Tibial artery (tissue), 4 donors: ENCODE results near the gene STK10.

Source experiments
- DNase-seq, 2 donors: peaks; one replicate each; pipeline ENCODE4 v3.0.0-alpha.2; 2019
- H3K27ac ChIP-seq, 2 donors: fragments of 200-600 bp; sonication (generic) in 1 of 2; 1 replicate in 1 of 2; 2 replicates in 1 of 2; pipeline ENCODE4 v1.5.1; 2018 to 2019; ENCODE audit warnings: mild to moderate bottlenecking in 1 of 2
- H3K27me3 ChIP-seq, 2 donors: fragments of 200-600 bp; sonication (generic) in 1 of 2; one replicate each; pipeline versions ENCODE4 v1.5.1 to v1.6.0; 2016 to 2019
- H3K36me3 ChIP-seq, 3 donors: fragments of 200-600 bp; sonication (generic) in 2 of 3; one replicate each; pipeline ENCODE4 v1.5.1; 2016 to 2019; ENCODE audit warnings: mild to moderate bottlenecking in 2 of 3
- H3K4me1 ChIP-seq, 4 donors: fragments of 200-600 bp; sonication (generic) in 2 of 4; 1 replicate in 3 of 4; 2 replicates in 1 of 4; pipeline ENCODE4 v1.5.1; 2016 to 2019
- H3K4me3 ChIP-seq, 2 donors: fragments of 200-600 bp; sonication (generic) in 1 of 2; 1 replicate in 1 of 2; 2 replicates in 1 of 2; pipeline ENCODE4 v1.5.1; 2018 to 2019; ENCODE audit warnings: mild to moderate bottlenecking in 2 of 2
- H3K9me3 ChIP-seq, 3 donors: fragments of 200-600 bp; sonication (generic) in 1 of 3; one replicate each; pipeline ENCODE4 v1.5.1; 2016 to 2019
- intact Hi-C: fragments of 100-400 bp; cut with DNase I; formaldehyde crosslinking; loops from one replicate; pipeline ENCODE4 v1.15.0; 2023; ENCODE audit warnings: low total_unique reads
- TF ChIP-seq, protein P1 (sequence below), 2 experiments: fragments of 200-600 bp in 1 of 2; fragments of 450-650 bp in 1 of 2; IDR thresholded peaks; one replicate each; pipeline ENCODE4 v1.5.1; 2017 to 2019; ENCODE audit warnings: antibody characterized with exemption in 2 of 2, mild to moderate bottlenecking in 1 of 2, moderate library complexity in 1 of 2

Gene STK10

DNA sequence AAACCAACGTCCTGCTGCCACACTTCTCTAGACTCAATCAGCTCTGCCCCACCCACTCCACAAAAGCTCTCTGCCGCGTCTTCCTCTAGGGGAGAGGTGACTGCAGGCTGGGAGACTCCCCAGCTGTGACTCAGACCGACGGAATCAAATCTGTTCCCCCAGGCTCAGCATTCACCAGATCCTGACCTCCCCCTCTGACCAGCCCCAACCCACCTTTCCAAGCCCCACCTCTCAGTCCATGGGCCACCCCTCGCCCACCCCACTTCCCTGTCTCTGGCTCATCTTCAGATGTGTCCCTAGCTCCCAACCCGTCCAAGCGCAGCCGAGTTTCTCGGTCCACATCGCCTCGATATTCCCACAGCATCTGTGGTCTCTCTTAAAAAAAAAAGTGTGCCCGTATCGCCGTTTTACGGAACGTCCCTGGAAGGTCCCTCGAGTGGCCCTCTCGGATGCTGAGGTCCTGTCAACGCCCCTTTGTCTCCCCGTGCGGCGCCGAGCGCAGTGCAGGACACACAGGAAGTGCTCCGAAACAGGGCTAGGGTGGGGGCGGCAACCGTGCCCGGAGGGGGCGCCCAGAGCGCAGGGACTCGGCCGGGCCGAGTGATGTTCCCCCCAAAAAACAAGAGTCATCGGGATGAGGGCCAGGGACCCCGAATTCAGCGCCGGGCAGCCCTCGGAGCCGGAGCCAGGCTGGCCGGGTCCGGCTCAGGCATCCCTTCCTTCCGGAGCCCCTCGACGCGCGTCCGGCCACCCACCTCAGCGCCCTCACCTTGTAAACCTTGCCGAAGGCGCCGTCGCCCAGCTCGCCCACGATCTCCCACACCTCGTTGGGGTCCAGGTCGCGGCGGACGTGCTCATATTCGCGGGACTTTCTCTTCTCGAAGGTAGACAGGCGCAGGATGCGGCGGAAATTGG is 649 bp downstream of the STK10 start:
- DNase-seq, result peak in 1 of 2 donors; percentile 62
- Histone ChIP-seq H3K36me3 (no peaks in the 10 kb centered on the region), H3K27ac (peak overlapping the region; percentile 82 to 92), H3K27me3 (no peaks in the 10 kb centered on the region), H3K4me1 (peaks cover 0 to 14% (median 8%) of the 10 kb centered on the region in 4 donors), H3K4me3 (peak overlapping the region; percentile 87 to 94), H3K9me3 (no peaks in the 10 kb centered on the region)
- intact Hi-C loops, result loop anchor here (1.0 to 5.0 kb wide), 2 partner anchors 80 to 95 kb away; partner anchors contain the start of gene UBTD2
- TF ChIP-seq, protein P1, sequence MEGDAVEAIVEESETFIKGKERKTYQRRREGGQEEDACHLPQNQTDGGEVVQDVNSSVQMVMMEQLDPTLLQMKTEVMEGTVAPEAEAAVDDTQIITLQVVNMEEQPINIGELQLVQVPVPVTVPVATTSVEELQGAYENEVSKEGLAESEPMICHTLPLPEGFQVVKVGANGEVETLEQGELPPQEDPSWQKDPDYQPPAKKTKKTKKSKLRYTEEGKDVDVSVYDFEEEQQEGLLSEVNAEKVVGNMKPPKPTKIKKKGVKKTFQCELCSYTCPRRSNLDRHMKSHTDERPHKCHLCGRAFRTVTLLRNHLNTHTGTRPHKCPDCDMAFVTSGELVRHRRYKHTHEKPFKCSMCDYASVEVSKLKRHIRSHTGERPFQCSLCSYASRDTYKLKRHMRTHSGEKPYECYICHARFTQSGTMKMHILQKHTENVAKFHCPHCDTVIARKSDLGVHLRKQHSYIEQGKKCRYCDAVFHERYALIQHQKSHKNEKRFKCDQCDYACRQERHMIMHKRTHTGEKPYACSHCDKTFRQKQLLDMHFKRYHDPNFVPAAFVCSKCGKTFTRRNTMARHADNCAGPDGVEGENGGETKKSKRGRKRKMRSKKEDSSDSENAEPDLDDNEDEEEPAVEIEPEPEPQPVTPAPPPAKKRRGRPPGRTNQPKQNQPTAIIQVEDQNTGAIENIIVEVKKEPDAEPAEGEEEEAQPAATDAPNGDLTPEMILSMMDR (IDR thresholded peaks at IDR 0.05), result no peak

DNA sequence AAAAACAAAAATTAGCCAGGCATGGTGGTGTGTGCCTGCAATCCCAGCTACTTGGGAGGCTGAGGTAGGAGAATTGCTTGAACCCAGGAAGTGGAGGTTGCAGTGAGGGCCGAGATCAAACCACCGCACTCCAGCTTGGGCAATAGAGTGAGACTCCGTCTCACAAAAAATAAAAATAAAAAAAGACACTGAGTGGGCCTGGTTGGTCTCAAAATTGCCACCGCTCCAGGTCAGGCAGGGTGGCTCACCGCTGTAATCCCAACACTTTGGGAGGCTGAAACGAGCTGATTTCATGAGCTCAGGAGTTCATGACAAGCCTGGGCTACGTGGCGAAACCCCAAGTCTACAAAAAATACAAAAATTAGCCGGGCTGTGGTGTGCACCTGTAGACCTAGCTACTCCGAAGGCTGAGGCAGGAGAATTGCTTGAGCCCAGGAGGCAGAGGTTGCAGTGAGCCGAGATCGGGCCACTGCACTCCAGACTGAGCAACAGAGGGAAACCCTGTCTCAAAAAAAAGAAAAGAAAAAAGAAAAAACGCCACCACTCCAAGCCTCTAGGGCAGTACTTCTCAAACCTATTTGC is 1.8 kb downstream of the STK10 start:
- Histone ChIP-seq H3K4me1 (peaks cover 0 to 14% (median 8%) of the 10 kb centered on the region in 4 donors), H3K27me3 (no peaks in the 10 kb centered on the region), H3K36me3 (no peaks in the 10 kb centered on the region), H3K9me3 (no peaks in the 10 kb centered on the region), H3K4me3 (peak overlapping the region in 1 of 2 donors; percentile 87), H3K27ac (no peak overlapping the region)
- TF ChIP-seq, protein P1 (IDR thresholded peaks at IDR 0.05), result no peak
- no peak for DNase-seq
- intact Hi-C loops, result loop anchor here (5.0 kb wide), 1 partner anchor 96 kb away; the partner anchor contains the start of gene UBTD2

DNA sequence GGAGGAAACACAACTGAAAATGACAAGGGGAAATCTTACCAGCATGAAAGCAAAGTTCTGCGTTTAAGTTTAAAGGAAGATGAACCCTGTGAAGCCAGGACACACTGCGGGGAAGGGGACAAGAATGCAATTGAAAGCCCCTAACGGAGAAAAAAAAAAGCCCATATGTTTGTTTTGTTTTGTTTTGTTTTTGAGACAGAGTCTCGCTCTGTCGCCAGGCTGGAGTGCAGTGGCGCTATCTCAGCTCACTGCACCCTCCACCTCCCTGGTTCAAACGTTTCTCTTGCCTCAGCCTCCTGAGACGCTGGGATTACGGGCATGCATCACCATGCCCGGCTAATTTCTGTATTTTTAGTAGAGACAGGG is 2.9 kb downstream of the STK10 start:
- TF ChIP-seq, protein P1 (IDR thresholded peaks at IDR 0.05), result no peak
- intact Hi-C loops, result loop anchor here (5.0 kb wide), 1 partner anchor 97 kb away; the partner anchor contains the start of gene UBTD2
- Histone ChIP-seq H3K9me3 (no peaks in the 10 kb centered on the region), H3K4me3 (no peak overlapping the region), H3K4me1 (peaks cover 0 to 14% (median 8%) of the 10 kb centered on the region in 4 donors), H3K27me3 (no peaks in the 10 kb centered on the region), H3K27ac (peak overlapping the region in 1 of 2 donors; percentile 8), H3K36me3 (no peaks in the 10 kb centered on the region)
- no peak for DNase-seq

DNA sequence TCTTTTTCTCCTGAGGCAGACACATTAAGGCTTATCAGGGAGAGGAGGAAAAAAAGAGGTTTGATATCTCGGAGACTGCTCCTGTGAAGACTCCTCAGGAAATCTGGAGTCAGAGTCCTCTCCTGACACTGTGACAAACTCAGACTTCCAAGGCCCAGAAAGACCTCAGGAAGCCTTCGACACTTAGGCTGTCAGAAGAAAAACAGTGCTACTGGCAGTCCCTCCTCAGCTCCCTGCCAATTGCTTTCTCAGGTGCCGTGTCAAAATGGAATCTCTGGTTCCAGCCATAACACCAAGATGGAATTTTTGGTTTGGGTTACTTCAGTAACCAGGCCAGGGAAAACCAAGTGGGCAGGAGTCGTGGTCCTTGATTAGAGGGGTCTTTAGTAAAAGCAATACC is 4.1 kb downstream of the STK10 start:
- no peak for DNase-seq
- no peak overlapping the region for H3K4me3 ChIP-seq
- no peaks in the 10 kb centered on the region for H3K36me3 ChIP-seq
- intact Hi-C loops, result no loop called here
- H3K9me3 ChIP-seq, result no peaks in the 10 kb centered on the region
- H3K27ac ChIP-seq, result no peak overlapping the region
- H3K27me3 ChIP-seq, result no peaks in the 10 kb centered on the region
- H3K4me1 ChIP-seq, result peaks cover 0 to 14% (median 11%) of the 10 kb centered on the region in 4 donors
- TF ChIP-seq, protein P1 (IDR thresholded peaks at IDR 0.05), result no peak

DNA sequence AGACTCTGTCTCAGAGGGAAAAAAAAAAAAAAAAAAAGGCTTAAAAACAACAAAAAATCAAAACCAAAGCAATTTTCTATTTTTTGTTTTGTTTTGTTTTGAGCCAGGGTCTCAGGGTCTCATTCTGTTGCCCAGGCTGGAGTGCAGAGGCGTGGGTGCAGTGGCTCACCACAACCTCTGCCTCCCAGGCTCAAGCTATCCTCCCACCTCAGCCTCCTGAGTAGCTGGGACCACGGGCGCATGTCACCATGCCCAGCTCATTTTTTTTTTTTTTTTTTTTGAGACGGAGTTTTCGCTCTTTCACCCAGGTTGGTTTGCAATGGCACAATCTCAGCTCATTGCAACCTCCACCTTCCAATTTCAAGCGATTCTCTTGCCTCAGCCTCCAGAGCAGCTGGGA is 5.7 kb downstream of the STK10 start:
- Histone ChIP-seq H3K27me3 (no peaks in the 10 kb centered on the region), H3K4me1 (peaks cover 0 to 12% (median 9%) of the 10 kb centered on the region in 4 donors), H3K36me3 (no peaks in the 10 kb centered on the region), H3K27ac (no peak overlapping the region), H3K9me3 (no peaks in the 10 kb centered on the region), H3K4me3 (no peak overlapping the region)
- TF ChIP-seq, protein P1 (IDR thresholded peaks at IDR 0.05), result no peak
- DNase-seq, result no peak
- intact Hi-C loops, result no loop called here
